MM.1S (cell line): ENCODE data around the gene GRPEL2.

Experiments
- CTCF ChIP-seq: fragments of 300-600 bp; sonication (generic); IDR thresholded peaks from 2 replicates; pipeline ENCODE4 v1.5.1; 2016; ENCODE audit warnings: antibody characterized with exemption, low read length, mixed read lengths
- EZH2 ChIP-seq: fragments of 300-600 bp; sonication (generic); optimal IDR thresholded peaks from 2 replicates; pipeline ENCODE3; 2017; ENCODE audit warnings: low read depth, mild to moderate bottlenecking, antibody characterized with exemption, low read length, mixed read lengths
- EZH2phosphoT487 ChIP-seq: fragments of 300-600 bp; sonication (generic); IDR thresholded peaks from 2 replicates; pipeline ENCODE4 v1.6.1; 2018; ENCODE audit warnings: antibody characterized with exemption, low read length

- TF ChIP-seq CTCF, result no peak
- no peak for TF ChIP-seq EZH2phosphoT487
- TF ChIP-seq EZH2, result no peak
Measured at GRCh38 chr5:149367972-149368645, 22.8 kb downstream of the GRPEL2 start.
